ENCODE measurements around the gene ZNF608.

The ZNF608 gene

DNA sequence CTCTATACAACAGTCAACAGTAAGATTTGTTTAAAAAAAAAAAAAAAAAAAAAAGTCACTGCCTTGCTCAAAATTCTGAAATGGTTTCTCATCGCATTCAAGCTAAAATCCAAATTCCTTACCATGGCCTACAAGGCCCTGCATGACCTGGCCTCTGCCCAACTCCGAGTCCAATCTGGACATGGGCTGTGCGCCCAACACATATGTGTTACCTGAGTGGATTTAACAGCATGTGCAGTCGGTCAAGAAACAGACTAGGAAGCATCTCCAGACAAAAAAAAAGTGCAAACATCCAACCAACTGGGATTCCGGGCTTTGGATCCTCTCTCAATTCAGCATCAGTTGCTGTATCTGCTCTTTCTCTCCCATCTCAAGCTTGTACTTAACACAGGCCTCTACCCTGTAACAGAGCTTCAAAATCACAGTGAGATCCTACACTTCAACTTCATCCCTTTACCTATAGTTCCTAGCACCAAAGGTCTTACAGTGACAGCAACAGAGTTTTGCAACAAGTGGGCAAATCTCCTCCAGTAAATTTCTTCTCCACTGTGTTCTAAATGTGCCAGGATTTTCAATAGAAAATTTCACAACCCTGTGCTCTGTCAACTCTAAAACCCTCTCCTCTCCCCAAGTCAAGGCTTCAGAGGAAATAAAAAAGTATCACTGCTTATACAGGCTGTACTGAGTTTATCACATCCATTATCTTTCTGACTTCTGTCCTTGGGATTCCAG is 19.6 kb downstream of the ZNF608 start:
- DNase-seq (ENCODE audit: low spot score), result no peak
- in situ Hi-C loops (cut with MboI; ENCODE audit: low pct_unique_long_range_greater_than_20kb, low sequenced_read_pairs, unreplicated experiment), result loop anchor here (25.0 kb wide), 1 partner anchor 686 kb away; no protein-coding TSS in a partner anchor
- TF ChIP-seq, protein P1, sequence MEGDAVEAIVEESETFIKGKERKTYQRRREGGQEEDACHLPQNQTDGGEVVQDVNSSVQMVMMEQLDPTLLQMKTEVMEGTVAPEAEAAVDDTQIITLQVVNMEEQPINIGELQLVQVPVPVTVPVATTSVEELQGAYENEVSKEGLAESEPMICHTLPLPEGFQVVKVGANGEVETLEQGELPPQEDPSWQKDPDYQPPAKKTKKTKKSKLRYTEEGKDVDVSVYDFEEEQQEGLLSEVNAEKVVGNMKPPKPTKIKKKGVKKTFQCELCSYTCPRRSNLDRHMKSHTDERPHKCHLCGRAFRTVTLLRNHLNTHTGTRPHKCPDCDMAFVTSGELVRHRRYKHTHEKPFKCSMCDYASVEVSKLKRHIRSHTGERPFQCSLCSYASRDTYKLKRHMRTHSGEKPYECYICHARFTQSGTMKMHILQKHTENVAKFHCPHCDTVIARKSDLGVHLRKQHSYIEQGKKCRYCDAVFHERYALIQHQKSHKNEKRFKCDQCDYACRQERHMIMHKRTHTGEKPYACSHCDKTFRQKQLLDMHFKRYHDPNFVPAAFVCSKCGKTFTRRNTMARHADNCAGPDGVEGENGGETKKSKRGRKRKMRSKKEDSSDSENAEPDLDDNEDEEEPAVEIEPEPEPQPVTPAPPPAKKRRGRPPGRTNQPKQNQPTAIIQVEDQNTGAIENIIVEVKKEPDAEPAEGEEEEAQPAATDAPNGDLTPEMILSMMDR (IDR thresholded peaks at IDR 0.05; ENCODE audit: extremely low read depth, insufficient read depth, missing control alignments), result no peak

DNA sequence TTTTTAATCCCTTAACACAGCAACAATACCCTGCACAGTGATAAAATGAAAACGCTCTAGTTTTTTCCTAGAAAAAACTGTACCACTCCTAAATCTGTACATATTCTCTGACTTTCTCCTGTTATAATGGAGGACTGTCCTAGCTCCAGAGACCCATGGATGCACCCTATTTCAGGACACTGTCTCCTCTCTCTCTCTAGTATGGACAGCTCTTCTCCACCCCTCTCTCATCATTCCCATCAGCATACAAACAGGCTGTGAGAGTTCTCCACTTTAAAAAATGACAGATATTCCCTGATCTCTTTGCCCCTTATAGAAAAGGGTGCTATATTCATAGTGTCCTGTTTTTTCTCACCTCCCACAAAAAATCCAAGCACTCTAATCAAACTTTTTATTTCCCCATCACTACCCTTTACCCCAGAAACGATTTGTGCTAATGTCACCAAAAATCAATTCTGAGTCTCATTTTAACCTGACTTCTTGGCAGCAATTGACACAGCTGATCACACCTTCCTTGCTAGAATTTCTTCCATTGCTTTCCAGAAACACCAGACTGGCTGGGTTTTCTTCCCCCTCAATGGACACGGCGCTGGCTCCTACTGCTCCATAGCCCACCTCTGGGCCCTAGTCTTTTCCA is 20.7 kb downstream of the ZNF608 start:
- TF ChIP-seq, protein P1 (IDR thresholded peaks at IDR 0.05; ENCODE audit: extremely low read depth, insufficient read depth, missing control alignments), result no peak
- DNase-seq (ENCODE audit: low spot score), result no peak
- in situ Hi-C loops (cut with MboI; ENCODE audit: low pct_unique_long_range_greater_than_20kb, low sequenced_read_pairs, unreplicated experiment), result loop anchor here (25.0 kb wide), 1 partner anchor 687 kb away; no protein-coding TSS in a partner anchor

DNA sequence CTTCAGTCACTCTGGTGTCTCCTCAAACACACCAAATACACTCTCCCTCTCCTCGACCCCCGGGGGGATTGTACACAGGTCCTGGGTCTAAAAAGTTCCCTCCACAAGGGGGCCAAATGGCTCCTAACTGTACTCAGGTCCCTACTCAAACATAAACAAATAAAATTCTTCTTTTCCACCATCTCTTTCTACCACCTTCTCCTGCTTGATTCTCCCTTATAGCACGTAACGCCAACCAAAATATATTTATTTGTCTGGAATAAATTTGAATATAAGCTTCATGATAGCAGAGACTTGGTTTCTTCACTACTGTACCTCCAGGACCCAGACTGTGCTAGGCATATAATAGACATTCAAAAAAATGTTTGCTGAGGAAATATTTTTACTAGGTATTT is 21.4 kb downstream of the ZNF608 start:
- in situ Hi-C loops (cut with MboI; ENCODE audit: low pct_unique_long_range_greater_than_20kb, low sequenced_read_pairs, unreplicated experiment), result loop anchor here (25.0 kb wide), 1 partner anchor 687 kb away; no protein-coding TSS in a partner anchor
- peak; percentile 39 for DNase-seq (ENCODE audit: low spot score)
- TF ChIP-seq, protein P1 (IDR thresholded peaks at IDR 0.05; ENCODE audit: extremely low read depth, insufficient read depth, missing control alignments), result peak; percentile 42

DNA sequence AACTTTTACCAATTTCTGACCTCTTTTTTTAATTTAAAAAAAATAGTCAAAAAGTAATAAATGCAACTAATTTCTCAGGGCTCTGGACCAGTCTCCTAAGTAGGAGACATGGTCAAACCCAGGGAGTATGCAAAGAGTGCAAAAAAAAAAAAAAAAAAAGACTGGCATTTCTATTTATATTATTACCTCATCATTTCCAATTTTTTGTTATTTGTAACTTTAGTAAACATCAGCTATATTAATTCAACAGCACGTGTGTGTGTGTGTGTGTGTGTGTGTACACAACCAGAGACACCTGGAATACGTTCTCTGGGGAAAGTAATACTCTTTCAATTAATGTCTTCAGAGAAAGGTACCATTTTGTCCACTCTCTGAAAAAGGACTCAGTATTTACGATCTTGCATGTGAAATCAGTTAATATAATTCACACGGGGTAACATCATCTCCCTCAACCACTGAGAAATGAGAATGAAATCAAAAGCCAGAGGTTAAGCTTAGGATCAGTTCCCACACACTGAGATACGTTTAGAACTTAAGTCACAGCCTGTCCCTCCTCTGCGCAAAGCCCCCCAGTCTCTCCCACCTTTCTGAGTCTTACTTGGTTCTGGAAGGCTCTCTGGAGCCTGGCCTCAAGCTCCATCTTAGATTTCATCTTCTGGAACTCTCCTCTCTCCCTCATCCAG is 21.9 kb downstream of the ZNF608 start:
- TF ChIP-seq, protein P1 (IDR thresholded peaks at IDR 0.05; ENCODE audit: extremely low read depth, insufficient read depth, missing control alignments), result no peak
- DNase-seq (ENCODE audit: low spot score), result peak; percentile 36
- in situ Hi-C loops (cut with MboI; ENCODE audit: low pct_unique_long_range_greater_than_20kb, low sequenced_read_pairs, unreplicated experiment), result loop anchor here (25.0 kb wide), 1 partner anchor 688 kb away; no protein-coding TSS in a partner anchor

GRCh38 chr5:124721229-124721735 is 25.2 kb downstream of the ZNF608 start:
- DNase-seq (ENCODE audit: low spot score), result no peak
- TF ChIP-seq, protein P1 (IDR thresholded peaks at IDR 0.05; ENCODE audit: extremely low read depth, insufficient read depth, missing control alignments), result no peak
- in situ Hi-C loops (cut with MboI; ENCODE audit: low pct_unique_long_range_greater_than_20kb, low sequenced_read_pairs, unreplicated experiment), result no loop called here

GRCh38 chr5:124720593-124720992 is 25.8 kb downstream of the ZNF608 start:
- DNase-seq (ENCODE audit: low spot score), result no peak
- TF ChIP-seq, protein P1 (IDR thresholded peaks at IDR 0.05; ENCODE audit: extremely low read depth, insufficient read depth, missing control alignments), result no peak
- in situ Hi-C loops (cut with MboI; ENCODE audit: low pct_unique_long_range_greater_than_20kb, low sequenced_read_pairs, unreplicated experiment), result no loop called here

Measured in GM13977 (cell line).